NCI-H82 (cell line): Measurements from ENCODE around the gene WDTC1.

Experiments used
- DNase-seq: peaks from one replicate; lab custom pipeline; 2025; lab: John Stamatoyannopoulos, UW

Gene WDTC1

GRCh38 chr1:27356277-27356618 is 121.8 kb downstream of the WDTC1 start:
- no peak for DNase-seq

- peak; percentile 38 for DNase-seq
Measured at GRCh38 chr1:27356619-27357280, 122.3 kb downstream of the WDTC1 start.

GRCh38 chr1:27357281-27358037 is 123.0 kb downstream of the WDTC1 start:
- DNase-seq, result peak; percentile 83
